Stimulated activated CD8-positive, alpha-beta memory T cell treated with anti-CD3 and anti-CD28 coated beads, Interleukin-7, amount 100 ng/mL, for 48 hours (primary cell): ENCODE data around the gene LAMA3.
A peak's percentile ranks its signal among the peaks of the same experiment; 100 is the strongest.

Experiments used
- DNase-seq, 2 donors: peaks; one replicate each; pipeline ENCODE4 v3.0.0-alpha.2; 2020; ENCODE audit warnings: low read depth in 1 of 2; ENCODE audit errors: extremely low read depth in 1 of 2

LAMA3 gene

GRCh38 chr18:23887493-23887892 is 198.2 kb downstream of the LAMA3 start:
- no peak for DNase-seq

GRCh38 chr18:23888881-23889280 is 199.6 kb downstream of the LAMA3 start:
- DNase-seq = no peak

- DNase-seq = no peak
Measured at GRCh38 chr18:23889907-23890306, 200.7 kb downstream of the LAMA3 start.

- DNase-seq = no peak
Measured at GRCh38 chr18:23890589-23890988, 201.3 kb downstream of the LAMA3 start.

GRCh38 chr18:23893653-23894052 is 204.4 kb downstream of the LAMA3 start:
- DNase-seq = no peak

- no peak for DNase-seq
Measured at GRCh38 chr18:23894661-23895175, 205.5 kb downstream of the LAMA3 start.

- DNase-seq = no peak
Measured at GRCh38 chr18:23897291-23897690, 208.0 kb downstream of the LAMA3 start.

GRCh38 chr18:23897733-23898132 is 208.5 kb downstream of the LAMA3 start:
- no peak for DNase-seq

GRCh38 chr18:23900994-23901393 is 211.7 kb downstream of the LAMA3 start:
- no peak for DNase-seq

GRCh38 chr18:23902396-23902795 is 213.1 kb downstream of the LAMA3 start:
- no peak for DNase-seq

- DNase-seq = no peak
Measured at GRCh38 chr18:23903971-23904370, 214.7 kb downstream of the LAMA3 start.

- DNase-seq = no peak
Measured at GRCh38 chr18:23906658-23907057, 217.4 kb downstream of the LAMA3 start.

GRCh38 chr18:23908827-23909226 is 219.6 kb downstream of the LAMA3 start:
- DNase-seq = no peak

GRCh38 chr18:23910032-23910431 is 220.8 kb downstream of the LAMA3 start:
- DNase-seq = no peak

GRCh38 chr18:23912356-23912755 is 223.1 kb downstream of the LAMA3 start:
- DNase-seq = no peak

GRCh38 chr18:23916338-23916737 is 227.1 kb downstream of the LAMA3 start:
- no peak for DNase-seq

- peak in 1 of 2 donors; percentile 63 for DNase-seq
Measured at GRCh38 chr18:23918395-23919032, 229.3 kb downstream of the LAMA3 start.

GRCh38 chr18:23920054-23920453 is 230.8 kb downstream of the LAMA3 start:
- no peak for DNase-seq

GRCh38 chr18:23921716-23922285 is 232.5 kb downstream of the LAMA3 start:
- no peak for DNase-seq

GRCh38 chr18:23922939-23923338 is 233.7 kb downstream of the LAMA3 start:
- no peak for DNase-seq

GRCh38 chr18:23924813-23925212 is 235.6 kb downstream of the LAMA3 start:
- no peak for DNase-seq

- DNase-seq = no peak
Measured at GRCh38 chr18:23926571-23926970, 237.3 kb downstream of the LAMA3 start.
